GM19452 (cell line): ENCODE data around the gene SETD1A.
"Not testable (repeated sequence)": the region's sequence is repeated elsewhere in the genome, so short reads cannot be mapped to it uniquely, and the experiment has no call there.

Experiments
- ATAC-seq: cut with Tn5 transposase; IDR thresholded peaks from one replicate; pipeline ENCODE4 v1.9.1; 2021; ENCODE audit not compliant: unreplicated experiment

SETD1A gene

GRCh38 chr16:31013292-31013691, 55.7 kb downstream of the SETD1A start:
- not testable (repeated sequence) for ATAC-seq

DNA sequence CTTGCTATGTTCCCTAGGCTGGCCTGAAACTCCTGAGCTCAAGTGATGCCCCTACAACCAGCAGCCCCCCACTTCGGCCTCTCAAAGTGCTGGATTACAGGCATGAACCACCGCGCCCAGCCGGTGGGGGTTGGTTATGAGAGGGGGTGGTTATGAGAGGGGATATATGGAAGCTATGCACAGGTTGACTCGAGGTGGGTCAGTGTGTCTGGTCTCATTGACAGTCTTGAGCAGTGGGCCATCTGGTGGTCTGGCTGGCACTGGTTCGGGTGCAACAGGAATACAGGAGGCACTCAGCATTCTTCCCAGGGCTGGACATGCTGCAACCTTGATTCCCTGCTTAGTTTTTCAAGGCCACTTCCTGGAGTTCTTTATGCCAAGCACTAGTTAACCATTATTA, 58.5 kb downstream of the SETD1A start:
- ATAC-seq = no peak

DNA sequence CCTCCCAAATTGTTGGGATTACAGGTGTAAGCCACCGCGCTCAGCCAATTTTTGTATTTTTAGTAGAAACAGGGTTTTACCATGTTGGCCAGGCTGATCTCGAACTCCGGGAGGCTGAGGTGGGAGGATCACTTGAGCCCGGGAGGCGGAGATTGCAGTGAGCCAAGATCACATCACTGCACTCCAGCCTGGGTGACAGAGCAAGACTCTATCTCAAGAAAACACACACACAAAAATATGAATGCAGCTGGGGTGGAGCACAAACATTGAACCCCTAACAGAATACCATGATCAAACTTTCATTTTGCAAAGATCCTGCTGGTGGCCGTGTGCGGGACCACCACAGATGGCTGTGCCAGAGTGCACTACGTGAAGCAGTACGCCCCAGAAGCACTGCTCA, 60.2 kb downstream of the SETD1A start:
- ATAC-seq = not testable (repeated sequence)

DNA sequence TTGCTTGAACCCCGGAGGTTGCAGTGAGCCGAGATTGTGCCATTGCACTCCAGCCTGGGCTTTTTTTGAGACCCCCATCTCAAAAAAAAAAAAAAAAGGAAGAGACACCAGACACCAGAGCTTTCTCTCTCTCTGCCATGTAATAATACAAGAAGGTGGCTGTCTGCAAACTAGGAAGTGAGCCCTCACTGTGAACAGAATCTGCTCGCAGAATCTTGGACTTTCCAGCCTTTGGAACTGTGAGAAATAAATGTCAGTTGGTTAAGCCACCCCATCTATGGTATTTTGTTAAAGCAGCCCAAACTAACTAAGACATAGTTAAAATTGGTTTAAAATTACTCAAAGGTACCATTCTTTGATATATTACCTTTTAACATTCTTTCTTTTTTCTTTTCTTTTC, 63.0 kb downstream of the SETD1A start:
- no peak for ATAC-seq

- no peak for ATAC-seq
Measured at GRCh38 chr16:31022544-31023251, 65.1 kb downstream of the SETD1A start.

- no peak for ATAC-seq
Measured at GRCh38 chr16:31023252-31023602, 65.7 kb downstream of the SETD1A start.

DNA sequence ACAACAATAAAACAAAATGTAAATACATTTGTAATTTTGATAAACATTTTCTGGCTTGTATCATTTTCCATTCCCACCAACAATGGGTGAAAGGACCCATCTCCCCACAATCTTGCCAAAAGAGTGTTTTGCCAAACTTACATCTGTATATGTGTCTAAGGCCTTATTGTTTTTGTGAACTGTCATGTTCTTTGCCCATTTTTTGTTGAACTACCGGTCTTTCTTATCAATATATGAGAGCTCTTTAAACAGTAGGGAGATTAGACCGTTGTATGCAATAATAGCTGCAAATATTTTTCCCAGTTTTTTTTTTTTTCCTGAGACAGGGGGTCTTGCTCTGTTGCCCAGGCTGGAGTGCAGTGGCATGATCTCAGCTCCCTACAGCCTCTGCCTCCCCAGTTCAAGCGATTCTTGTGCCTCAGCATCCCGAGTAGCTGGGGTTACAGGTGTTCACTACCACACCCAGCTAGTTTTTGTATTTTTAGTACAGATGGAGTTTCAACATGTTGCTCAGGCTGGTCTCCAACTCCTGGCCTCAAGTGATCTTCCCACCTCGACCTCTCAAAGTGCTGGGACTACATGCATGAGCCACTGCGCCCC, 66.2 kb downstream of the SETD1A start:
- no peak for ATAC-seq

DNA sequence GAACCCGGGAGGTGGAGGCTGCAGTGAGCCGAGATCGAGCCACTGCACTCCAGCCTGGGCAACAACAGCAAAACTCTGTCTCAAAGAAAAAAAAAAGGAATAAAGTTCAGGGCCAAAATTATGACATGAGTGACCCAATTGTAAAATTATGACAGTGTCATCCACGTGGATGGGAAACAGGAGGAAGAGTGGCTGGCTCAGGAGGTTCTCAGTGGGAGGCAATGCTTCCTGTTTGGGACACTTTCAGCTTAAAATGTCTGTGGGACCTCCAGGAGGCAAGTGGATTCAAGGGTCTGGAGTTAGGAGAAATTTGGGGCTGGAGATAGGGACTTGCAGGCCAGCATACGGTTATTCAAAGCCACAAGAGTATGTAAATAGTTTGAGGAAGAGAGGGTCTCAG, 67.8 kb downstream of the SETD1A start:
- no peak for ATAC-seq

GRCh38 chr16:31029272-31029671, 71.7 kb downstream of the SETD1A start:
- no peak for ATAC-seq

DNA sequence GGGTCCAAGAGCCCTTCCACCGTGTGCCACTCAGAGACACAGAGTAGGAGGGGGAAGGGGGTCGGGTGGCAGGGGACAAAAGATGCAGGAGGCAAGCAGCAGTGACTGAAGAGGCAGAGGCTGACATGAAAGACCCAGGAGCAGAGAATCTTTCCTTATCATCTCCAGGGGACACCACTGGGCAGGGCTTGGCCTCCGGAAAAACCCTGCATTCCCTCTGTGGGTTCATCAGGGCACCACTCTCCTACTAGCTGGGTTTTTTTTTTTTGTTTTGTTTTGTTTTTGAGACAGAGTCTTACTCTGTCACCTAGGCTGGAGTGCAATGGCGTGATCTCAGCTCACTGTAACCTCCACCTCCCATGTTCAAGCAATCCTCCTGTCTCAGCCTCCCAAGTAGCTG, 73.7 kb downstream of the SETD1A start:
- ATAC-seq = no peak

GRCh38 chr16:31032736-31033708, 75.5 kb downstream of the SETD1A start, which contains the start of gene STX4:
Gene STX4 (plus strand): TSS chr16:31033558. CDS start chr16:31033806, 248 bp downstream.
- ATAC-seq = peak; percentile 77

- ATAC-seq = peak; percentile 45
Measured at GRCh38 chr16:31033709-31034492, 76.3 kb downstream of the SETD1A start.
